H1 (cell line): ENCODE measurements around the gene LRRC40. TPM values are rescaled to one million over a fixed set of nuclear protein-coding genes. Genes with fewer than 3 reads are reported as not detected.

Experiments
- CTCF ChIA-PET: fragments of 300-600 bp; sonication (Branson Sonifier 250); formaldehyde crosslinking; loops from one replicate; lab custom pipeline; 2021; ENCODE audit not compliant: partially characterized antibody; lab: Charles Lee
- POLR2A ChIA-PET: fragments of 300-600 bp; sonication (Branson Sonifier 250); formaldehyde crosslinking; loops from one replicate; lab custom pipeline; 2021; ENCODE audit warnings: inconsistent platforms; ENCODE audit not compliant: partially characterized antibody; lab: Charles Lee
- DNase-seq, 2 experiments: peaks; one replicate each; pipeline versions ENCODE4 v3.0.0 to v3.0.0-alpha.2; 2010 to 2022; ENCODE audit warnings: low spot score in 2 of 2, low read depth in 1 of 2, mixed read lengths in 1 of 2
- FAIRE-seq: peaks from 2 replicates; lab custom pipeline; 2011; peaks lifted over from hg19 to GRCh38; lab: Jason Lieb, UNC
- H2AFZ ChIP-seq: 2 replicates; pipeline ENCODE4 v1.8.1; 2012; ENCODE audit warnings: low read length, inconsistent platforms
- H2AK5ac ChIP-seq: 2 replicates; pipeline ENCODE4 v1.6.1; 2013; ENCODE audit warnings: low read depth, low read length
- H2BK120ac ChIP-seq: replicated peaks from 2 replicates; pipeline ENCODE3; 2013; ENCODE audit warnings: low read depth, low read length, inconsistent platforms
- H2BK12ac ChIP-seq: 2 replicates; pipeline ENCODE4 v1.6.1; 2013; ENCODE audit warnings: low read depth, low read length
- H2BK15ac ChIP-seq: 2 replicates; pipeline ENCODE4 v1.6.1; 2013; ENCODE audit warnings: low read length
- H2BK20ac ChIP-seq: 2 replicates; pipeline ENCODE4 v1.6.1; 2013; ENCODE audit warnings: low read length
- H2BK5ac ChIP-seq: 2 replicates; pipeline ENCODE4 v1.6.1; 2013; ENCODE audit warnings: low read depth, low read length
- H3K14ac ChIP-seq: 2 replicates; pipeline ENCODE4 v1.6.1; 2013; ENCODE audit warnings: inconsistent platforms; ENCODE audit not compliant: insufficient read length
- H3K18ac ChIP-seq: 2 replicates; pipeline ENCODE4 v1.6.1; 2013; ENCODE audit warnings: low read length; ENCODE audit errors: extremely low read depth
- H3K23ac ChIP-seq: 2 replicates; pipeline ENCODE4 v1.6.1; 2013; ENCODE audit warnings: inconsistent platforms; ENCODE audit not compliant: insufficient read length
- H3K23me2 ChIP-seq: 2 replicates; pipeline ENCODE4 v1.6.1; 2013; ENCODE audit warnings: low read depth, low read length
- H3K27ac ChIP-seq: 2 replicates; pipeline ENCODE4 v1.6.1; 2011; ENCODE audit warnings: low read depth, low read length, inconsistent platforms
- H3K27me3 ChIP-seq, 4 experiments: replicated peaks in 1 of 4; 1 replicate in 1 of 4; 2 replicates in 3 of 4; pipeline versions ENCODE4 v1.6.1 to v1.8.1; 2011 to 2013; ENCODE audit warnings: low read length in 3 of 4, mild to moderate bottlenecking in 3 of 4, inconsistent platforms in 2 of 4, mixed read lengths in 2 of 4, moderate library complexity in 1 of 4; ENCODE audit not compliant: control insufficient read depth in 3 of 4, insufficient read depth in 3 of 4; ENCODE audit errors: extremely low read depth in 1 of 4
- H3K36me3 ChIP-seq, 4 experiments: 2 replicates each; pipeline versions ENCODE4 v1.6.1 to v1.8.1; 2011 to 2013; ENCODE audit warnings: mild to moderate bottlenecking in 4 of 4, low read length in 3 of 4, moderate library complexity in 2 of 4, control low read depth in 1 of 4, inconsistent platforms in 1 of 4; ENCODE audit not compliant: insufficient read depth in 4 of 4, control insufficient read depth in 2 of 4
- H3K4ac ChIP-seq: replicated peaks from 2 replicates; pipeline ENCODE3; 2013; ENCODE audit warnings: low read length, low read depth, mixed read lengths, inconsistent platforms; ENCODE audit not compliant: insufficient read length
- H3K4me1 ChIP-seq, 4 experiments: replicated peaks in 1 of 4; 1 replicate in 1 of 4; 2 replicates in 3 of 4; pipeline versions ENCODE4 v1.6.1 to v1.8.1; 2011 to 2013; ENCODE audit warnings: low read length in 3 of 4, inconsistent platforms in 2 of 4, mixed read lengths in 1 of 4; ENCODE audit not compliant: insufficient read depth in 4 of 4, control insufficient read depth in 3 of 4
- H3K4me2 ChIP-seq, 2 experiments: 2 replicates each; pipeline versions ENCODE4 v1.6.1 to v1.8.1; 2011 to 2013; ENCODE audit warnings: low read depth in 2 of 2, low read length in 2 of 2, control low read depth in 1 of 2, inconsistent platforms in 1 of 2, mild to moderate bottlenecking in 1 of 2; ENCODE audit not compliant: insufficient read depth in 1 of 2
- H3K4me3 ChIP-seq, 4 experiments: fragments of 200-600, 300-600 bp in 1 of 4; sonication (generic), shearing (Covaris generic), sonication (Bioruptor Twin) in 1 of 4; 2 replicates each; pipeline versions ENCODE4 v1.5.1 to v1.8.1; 2011 to 2016; ENCODE audit warnings: low read length in 4 of 4, low read depth in 3 of 4, control low read depth in 2 of 4, inconsistent platforms in 2 of 4, mild to moderate bottlenecking in 2 of 4, mixed read lengths in 1 of 4, moderate library complexity in 1 of 4; ENCODE audit not compliant: insufficient read depth in 2 of 4; ENCODE audit errors: extremely low read depth in 1 of 4
- H3K56ac ChIP-seq: replicated peaks from 2 replicates; pipeline ENCODE3; 2013; ENCODE audit warnings: low read depth, mild to moderate bottlenecking, mixed read lengths, low read length, inconsistent platforms; ENCODE audit not compliant: insufficient read length
- H3K79me1 ChIP-seq: 2 replicates; pipeline ENCODE4 v1.6.1; 2013; ENCODE audit warnings: low read depth, low read length, control low read depth
- H3K79me2 ChIP-seq, 2 experiments: 2 replicates each; pipeline versions ENCODE4 v1.6.1 to v1.8.1; 2012 to 2013; ENCODE audit warnings: low read length in 2 of 2, mild to moderate bottlenecking in 2 of 2, inconsistent platforms in 1 of 2; ENCODE audit not compliant: insufficient read depth in 2 of 2, control insufficient read depth in 1 of 2
- H3K9ac ChIP-seq, 4 experiments: replicated peaks in 1 of 4; 1 replicate in 1 of 4; 2 replicates in 3 of 4; pipeline versions ENCODE4 v1.6.1 to v1.8.1; 2011 to 2013; ENCODE audit warnings: low read depth in 3 of 4, low read length in 3 of 4, control low read depth in 2 of 4, mild to moderate bottlenecking in 2 of 4, moderate library complexity in 2 of 4, inconsistent platforms in 1 of 4; ENCODE audit errors: extremely low read depth in 1 of 4
- H3K9me3 ChIP-seq, 2 experiments: 2 replicates each; pipeline versions ENCODE4 v1.6.1 to v1.8.1; 2012 to 2013; ENCODE audit warnings: mild to moderate bottlenecking in 2 of 2, moderate library complexity in 2 of 2, control low read depth in 1 of 2, inconsistent platforms in 1 of 2, low read depth in 1 of 2, low read length in 1 of 2, mixed read lengths in 1 of 2; ENCODE audit not compliant: insufficient read depth in 2 of 2
- H4K20me1 ChIP-seq, 2 experiments: replicated peaks in 1 of 2; 2 replicates each; pipeline versions ENCODE3 to v1.8.1; 2011 to 2013; ENCODE audit warnings: inconsistent platforms in 2 of 2, low read length in 2 of 2, mild to moderate bottlenecking in 1 of 2; ENCODE audit not compliant: insufficient read depth in 2 of 2, control insufficient read depth in 1 of 2
- H4K5ac ChIP-seq: 2 replicates; pipeline ENCODE4 v1.6.1; 2013; ENCODE audit warnings: low read length, low read depth, mixed read lengths, inconsistent platforms; ENCODE audit not compliant: insufficient read length
- H4K8ac ChIP-seq: 2 replicates; pipeline ENCODE4 v1.8.0; 2013; ENCODE audit warnings: mild to moderate bottlenecking, moderate library complexity, low read length, inconsistent platforms; ENCODE audit not compliant: insufficient read depth; ENCODE audit errors: extremely low read depth
- H4K91ac ChIP-seq: replicated peaks from 2 replicates; pipeline ENCODE3; 2013; ENCODE audit warnings: low read length, mixed read lengths, inconsistent platforms; ENCODE audit not compliant: insufficient read length
- ASH2L ChIP-seq: fragments of 200-600, 300-600 bp; sonication (generic); IDR thresholded peaks from one replicate; pipeline ENCODE4 v1.7.1; 2017; ENCODE audit warnings: low read length
- ATF2 ChIP-seq: IDR thresholded peaks from 2 replicates; pipeline ENCODE4 v1.6.1; 2012; ENCODE audit warnings: low read length, inconsistent platforms
- BACH1 ChIP-seq: IDR thresholded peaks from 2 replicates; pipeline ENCODE4 v1.6.1; 2012; ENCODE audit warnings: low read length, improper control_type of control experiment
- BRCA1 ChIP-seq: IDR thresholded peaks from 2 replicates; pipeline ENCODE4 v1.6.1; 2012; ENCODE audit warnings: low read depth, low read length, improper control_type of control experiment
- GTF2F1 ChIP-seq: IDR thresholded peaks from 2 replicates; pipeline ENCODE4 v1.6.1; 2012; ENCODE audit warnings: low read depth, low read length, improper control_type of control experiment, borderline replicate concordance
- RAD21 ChIP-seq, 2 experiments: IDR thresholded peaks in 1 of 2; conservative IDR thresholded peaks in 1 of 2; 2 replicates each; pipeline ENCODE4 v1.6.1; 2011; ENCODE audit warnings: low read depth in 2 of 2, low read length in 2 of 2, improper control_type of control experiment in 1 of 2, inconsistent platforms in 1 of 2, mild to moderate bottlenecking in 1 of 2, moderate library complexity in 1 of 2
- SUZ12 ChIP-seq: fragments of 200-600 bp; sonication (generic); IDR thresholded peaks from 2 replicates; pipeline ENCODE4 v1.6.1; 2012; ENCODE audit warnings: mild to moderate bottlenecking, inconsistent platforms, low read length, moderate library complexity, mixed read lengths
- TAF1 ChIP-seq: IDR thresholded peaks from 2 replicates; pipeline ENCODE4 v1.6.1; 2011; ENCODE audit warnings: mild to moderate bottlenecking, low read depth, low read length
- YY1 ChIP-seq: IDR thresholded peaks from 2 replicates; pipeline ENCODE4 v1.6.1; 2011; ENCODE audit warnings: low read depth, mild to moderate bottlenecking, low read length
- WGBS, 2 experiments: shearing (Covaris generic) in 1 of 2; methylation state at CpG; one replicate each; pipeline versions ENCODE4 v1.1.6 to v1.1.7; 2013 to 2015; ENCODE audit warnings: low lambda C conversion rate in 2 of 2, mixed read lengths in 2 of 2, inconsistent platforms in 1 of 2, low coverage in 1 of 2, missing lambda C conversion rate in 1 of 2; ENCODE audit not compliant: insufficient replicate concordance in 2 of 2, insufficient coverage in 1 of 2, insufficient read length in 1 of 2; ENCODE audit errors: extremely low coverage in 1 of 2, missing lambda C conversion rate in 1 of 2; 5-methylcytosine and 5-hydroxymethylcytosine counted together
- polyA plus RNA-seq, 7 experiments: library from polyadenylated mRNA; depleted of rRNA in 3 of 7; stranded (reverse) in 5 of 7; unstranded in 2 of 7; fragments of >200 nt in 5 of 7; fragments of 200-250 nt in 2 of 7; gene quantifications; 1 replicate in 5 of 7; 2 replicates in 1 of 7; 4 replicates in 1 of 7; pipeline versions ENCODE4 v1.2.1 to v1.2.3, GENCODE V29; 2011 to 2013; ENCODE audit warnings: missing spikeins in 2 of 7, mixed read lengths in 2 of 7
- total RNA-seq: library from RNA; stranded (reverse); fragmentation: NEBNext Ultra II Directional; extraction: Animal tissue kit (Norgen Biotek cat#: 25700); gene quantifications from 2 replicates; pipeline ENCODE4 v1.2.1, GENCODE V29; 2021

LRRC40 gene
- total and polyA plus RNA-seq, 2 of the 8 experiments (the other 6 are each of a cell fraction or from before 2014, with no cell fraction given): 13.4 to 30.8 TPM

- H3K23ac ChIP-seq: no peak overlapping the region
- H3K23me2 ChIP-seq: no peaks in the 10 kb centered on the region
- no peak overlapping the region for H3K27ac ChIP-seq
- H3K4me1 ChIP-seq: no peaks in the 10 kb centered on the region
- no peaks in the 10 kb centered on the region for H3K79me1 ChIP-seq
- peaks cover 11 to 12% of the 10 kb centered on the region in 2 experiments for H4K20me1 ChIP-seq
- H3K18ac ChIP-seq: no peak overlapping the region
- H4K8ac ChIP-seq: no peak overlapping the region
- H3K4me2 ChIP-seq: no peak overlapping the region
- no peak overlapping the region for H2BK15ac ChIP-seq
- DNase-seq: no peak
- no peak overlapping the region for H2AFZ ChIP-seq
- peaks cover 27 to 72% of the 10 kb centered on the region in 2 experiments for H3K79me2 ChIP-seq
- H2AK5ac ChIP-seq: no peak overlapping the region
- ChIA-PET CTCF (no interaction called here), POLR2A (interaction anchor here (1.9 kb wide), 1 partner anchor 20 kb away, joined by 4 read pairs; the partner anchor contains the start of gene LRRC40)
- no peak overlapping the region for H2BK120ac ChIP-seq
- peaks cover 11 to 66% (median 32%) of the 10 kb centered on the region in 4 experiments for H3K36me3 ChIP-seq
- no peak overlapping the region for H3K4me3 ChIP-seq
- H3K9me3 ChIP-seq: no peaks in the 10 kb centered on the region
- H2BK20ac ChIP-seq: no peak overlapping the region
- FAIRE-seq: no peak
- H3K9ac ChIP-seq: no peak overlapping the region
- no peaks in the 10 kb centered on the region for H3K27me3 ChIP-seq
- H4K91ac ChIP-seq: no peak overlapping the region
- no peak overlapping the region for H3K56ac ChIP-seq
- H4K5ac ChIP-seq: no peak overlapping the region
- no peak overlapping the region for H2BK12ac ChIP-seq
- no peak overlapping the region for H3K14ac ChIP-seq
- H3K4ac ChIP-seq: no peak overlapping the region
- no peak overlapping the region for H2BK5ac ChIP-seq
- WGBS, 2 experiments: 91% methylated on average over 2 of the region's 2 CpGs; no CpG with 5 or more reads in 1 of the 2 experiments
- no peak for TF ChIP-seq GTF2F1
- TF ChIP-seq ATF2: no peak
- no peak for TF ChIP-seq YY1
- TF ChIP-seq SUZ12: no peak
- no peak for TF ChIP-seq RAD21 (IDR thresholded peaks at IDR 0.05 in 1 of 2, conservative IDR thresholded peaks at IDR 0.05 in 1 of 2; ENCODE audit: low read depth in 2 of 2, low read length in 2 of 2)
- TF ChIP-seq BACH1: no peak
- no peak for TF ChIP-seq ASH2L
- TF ChIP-seq BRCA1: no peak
- TF ChIP-seq TAF1: no peak
Measured at GRCh38 chr1:70224954-70225353, 19.6 kb upstream of the LRRC40 start.
